ENCODE results near the gene CAPN7. TPM values are rescaled to one million over a fixed set of nuclear protein-coding genes. Genes with fewer than 3 reads are reported as not detected.

The CAPN7 gene
- total RNA-seq, 1 donor from 2014 or later: 57.7 TPM

- no peak overlapping the region for H3K4me3 Mint-ChIP-seq
- Histone ChIP-seq H3K9ac (no peak overlapping the region), H2AFZ (replicated peaks) (no peak overlapping the region), H3K4me1 (no peaks in the 10 kb centered on the region), H3K27me3 (no peaks in the 10 kb centered on the region), H3K4me2 (no peak overlapping the region), H3K27ac (no peak overlapping the region), H3K9me3 (ENCODE audit: low read depth) (no peaks in the 10 kb centered on the region), H3F3A (ENCODE audit: low read depth) (no peaks in the 10 kb centered on the region), H4K20me1 (ENCODE audit: low read depth) (no peaks in the 10 kb centered on the region), H3K36me3 (no peaks in the 10 kb centered on the region), H3K4me3 (no peak overlapping the region), H3K79me2 (ENCODE audit: low read depth) (no peaks in the 10 kb centered on the region)
- H3K36me3 Mint-ChIP-seq: no peaks in the 10 kb centered on the region
- no peaks in the 10 kb centered on the region for H3K4me1 Mint-ChIP-seq
- peaks cover 4% of the 10 kb centered on the region for H3K27me3 Mint-ChIP-seq (ENCODE audit: insufficient read depth, low read depth)
- no peak for TF ChIP-seq EZH2phosphoT487 (IDR thresholded peaks at IDR 0.05)
- TF ChIP-seq CTCF (IDR thresholded peaks at IDR 0.05): no peak
- no peak for TF ChIP-seq EZH2 (IDR thresholded peaks at IDR 0.05)
- H3K9me3 Mint-ChIP-seq: no peaks in the 10 kb centered on the region
- H3K27ac Mint-ChIP-seq: peak overlapping the region; percentile 35
- DNase-seq (ENCODE audit: low spot score): no peak
These were observed 31.1 kb upstream of the CAPN7 start for GRCh38 chr3:15174953-15175352.

GRCh38 chr3:15175605-15176004, 30.4 kb upstream of the CAPN7 start:
- no peaks in the 10 kb centered on the region for H3K9me3 ChIP-seq (ENCODE audit: low read depth)
- Mint-ChIP-seq H3K36me3 (no peaks in the 10 kb centered on the region), H3K4me3 (no peak overlapping the region), H3K27ac (no peak overlapping the region), H3K27me3 (ENCODE audit: insufficient read depth, low read depth) (peaks cover 4% of the 10 kb centered on the region), H3K9me3 (no peaks in the 10 kb centered on the region), H3K4me1 (no peaks in the 10 kb centered on the region)
- no peaks in the 10 kb centered on the region for H3K4me1 ChIP-seq
- no peaks in the 10 kb centered on the region for H3F3A ChIP-seq (ENCODE audit: low read depth)
- no peak overlapping the region for H2AFZ ChIP-seq (replicated peaks)
- H3K4me2 ChIP-seq: no peak overlapping the region
- H3K27ac ChIP-seq: no peak overlapping the region
- H3K9ac ChIP-seq: no peak overlapping the region
- no peak for TF ChIP-seq EZH2 (IDR thresholded peaks at IDR 0.05)
- TF ChIP-seq EZH2phosphoT487 (IDR thresholded peaks at IDR 0.05): no peak
- no peak for TF ChIP-seq CTCF (IDR thresholded peaks at IDR 0.05)
- H3K36me3 ChIP-seq: no peaks in the 10 kb centered on the region
- no peak overlapping the region for H3K4me3 ChIP-seq
- no peaks in the 10 kb centered on the region for H4K20me1 ChIP-seq (ENCODE audit: low read depth)
- H3K79me2 ChIP-seq (ENCODE audit: low read depth): no peaks in the 10 kb centered on the region
- H3K27me3 ChIP-seq: no peaks in the 10 kb centered on the region
- DNase-seq (ENCODE audit: low spot score): no peak

GRCh38 chr3:15180042-15180611, 25.9 kb upstream of the CAPN7 start:
- no peak for DNase-seq (ENCODE audit: low spot score)
- no peak overlapping the region for H3K4me3 Mint-ChIP-seq
- no peak overlapping the region for H3K4me2 ChIP-seq
- H3K4me3 ChIP-seq: no peak overlapping the region
- H3K36me3 Mint-ChIP-seq: no peaks in the 10 kb centered on the region
- no peak overlapping the region for H3K9ac ChIP-seq
- H3K79me2 ChIP-seq (ENCODE audit: low read depth): no peaks in the 10 kb centered on the region
- no peaks in the 10 kb centered on the region for H3K4me1 Mint-ChIP-seq
- H3K27ac ChIP-seq: no peak overlapping the region
- no peaks in the 10 kb centered on the region for H3K9me3 ChIP-seq (ENCODE audit: low read depth)
- no peaks in the 10 kb centered on the region for H3K9me3 Mint-ChIP-seq
- H2AFZ ChIP-seq (replicated peaks): peak overlapping the region; percentile 55
- H3K36me3 ChIP-seq: no peaks in the 10 kb centered on the region
- H3K27ac Mint-ChIP-seq: no peak overlapping the region
- H3K27me3 Mint-ChIP-seq (ENCODE audit: insufficient read depth, low read depth): peaks cover 2% of the 10 kb centered on the region
- no peaks in the 10 kb centered on the region for H3K4me1 ChIP-seq
- no peaks in the 10 kb centered on the region for H4K20me1 ChIP-seq (ENCODE audit: low read depth)
- H3F3A ChIP-seq (ENCODE audit: low read depth): no peaks in the 10 kb centered on the region
- TF ChIP-seq EZH2phosphoT487 (IDR thresholded peaks at IDR 0.05): no peak
- TF ChIP-seq EZH2 (IDR thresholded peaks at IDR 0.05): no peak
- no peak for TF ChIP-seq CTCF (IDR thresholded peaks at IDR 0.05)
- no peaks in the 10 kb centered on the region for H3K27me3 ChIP-seq
